A549 (cell line): ENCODE results near the gene DNAJB6. TPM values are rescaled to one million over a fixed set of nuclear protein-coding genes. Genes with fewer than 3 reads are reported as not detected.

ENCODE experiments used
- ATAC-seq, 2 experiments: fragments of 200-7000 bp in 1 of 2; fragments of >200 bp in 1 of 2; cut with Nextera tagmentation in 1 of 2; cut with Tn5 transposase in 1 of 2; 3 replicates each; pipeline versions ENCODE4 v1.8.0 to v1.9.1; 2018 to 2020; ENCODE audit warnings: mild to moderate bottlenecking in 1 of 2, moderate library complexity in 1 of 2
- CTCF ChIA-PET: fragments of 300-600 bp; sonication (Branson Sonifier 250); formaldehyde crosslinking; extraction: SDS; loops from one replicate; lab custom pipeline; 2021; ENCODE audit warnings: antibody characterized with exemption, inconsistent platforms; lab: Yijun Ruan, JAX
- POLR2A ChIA-PET: fragments of 350-600 bp; formaldehyde crosslinking; extraction: SDS; loops from one replicate; lab custom pipeline; 2021; ENCODE audit warnings: antibody characterized with exemption, inconsistent platforms; lab: Yijun Ruan, JAX
- DNase-seq, 2 experiments: peaks; one replicate each; pipeline versions ENCODE4 v3.0.0 to v3.0.0-alpha.2; 2011 to 2016; ENCODE audit warnings: low read depth in 1 of 2, low spot score in 1 of 2
- FAIRE-seq: peaks from 2 replicates; lab custom pipeline; 2011; peaks lifted over from hg19 to GRCh38; lab: Jason Lieb, UNC
- H3K27ac ChIP-seq, 2 experiments: fragments of >200 bp; sonication (Bioruptor Twin); formaldehyde crosslinking; 3 replicates each; pipeline ENCODE4 v1.5.1; 2016 to 2017
- H3K4me1 ChIP-seq: fragments of >200 bp; sonication (Bioruptor Twin); formaldehyde crosslinking; 3 replicates; pipeline ENCODE4 v1.6.1; 2016
- H3K4me2 ChIP-seq: fragments of >200 bp; sonication (Bioruptor Twin); formaldehyde crosslinking; 3 replicates; pipeline ENCODE4 v1.6.1; 2016
- H3K4me3 ChIP-seq: fragments of >200 bp; sonication (Bioruptor Twin); formaldehyde crosslinking; 3 replicates; pipeline ENCODE4 v1.5.1; 2016
- H3K9me3 ChIP-seq: fragments of >200 bp; sonication (Bioruptor Twin); formaldehyde crosslinking; 3 replicates; pipeline ENCODE4 v1.6.1; 2016
- BHLHE40 ChIP-seq: IDR thresholded peaks from 2 replicates; pipeline ENCODE4 v1.6.1; 2012; ENCODE audit warnings: low read depth, low read length, inconsistent platforms
- CEBPB ChIP-seq, 2 experiments: fragments of >200 bp in 1 of 2; sonication (Bioruptor Twin) in 1 of 2; formaldehyde crosslinking in 1 of 2; IDR thresholded peaks; 2 replicates each; pipeline ENCODE4 v1.6.1; 2012 to 2016
- EHF ChIP-seq: fragments of 250-450 bp; sonication (Bioruptor Pico); IDR thresholded peaks from 2 replicates; pipeline ENCODE4 v1.5.0; 2020; ENCODE audit warnings: mild to moderate bottlenecking
- EP300 ChIP-seq, 2 experiments: fragments of >200 bp; sonication (Bioruptor Twin); formaldehyde crosslinking; IDR thresholded peaks; 2 replicates in 1 of 2; 3 replicates in 1 of 2; pipeline ENCODE4 v1.6.1; 2016 to 2017
- FOSL2 ChIP-seq, 2 experiments: fragments of 450-650 bp in 1 of 2; fragments of >200 bp in 1 of 2; sonication (Bioruptor Twin) in 1 of 2; formaldehyde crosslinking; IDR thresholded peaks; 2 replicates each; pipeline versions ENCODE4 v1.5.0 to v1.6.1; 2016 to 2020; ENCODE audit warnings: mild to moderate bottlenecking in 1 of 2, moderate library complexity in 1 of 2
- FOXS1 ChIP-seq: fragments of 250-450 bp; sonication (Bioruptor Pico); IDR thresholded peaks from 2 replicates; pipeline ENCODE4 v1.5.0; 2020; ENCODE audit warnings: mild to moderate bottlenecking, moderate library complexity
- HDAC2 ChIP-seq: fragments of 200-600 bp; sonication (generic); IDR thresholded peaks from 2 replicates; pipeline ENCODE4 v1.6.1; 2016
- HEYL ChIP-seq: fragments of 250-450 bp; sonication (Bioruptor Pico); IDR thresholded peaks from 2 replicates; pipeline ENCODE4 v1.8.0; 2021; ENCODE audit warnings: mild to moderate bottlenecking, moderate library complexity
- HOXA7 ChIP-seq: fragments of 250-450 bp; sonication (Bioruptor Pico); IDR thresholded peaks from 2 replicates; pipeline ENCODE4 v1.5.0; 2020; ENCODE audit warnings: mild to moderate bottlenecking, moderate library complexity
- HOXB13 ChIP-seq: fragments of 250-450 bp; sonication (Bioruptor Pico); IDR thresholded peaks from 2 replicates; pipeline ENCODE4 v1.5.0; 2020; ENCODE audit warnings: low read depth, mild to moderate bottlenecking, moderate library complexity
- JUNB ChIP-seq: fragments of >200 bp; sonication (Bioruptor Twin); formaldehyde crosslinking; IDR thresholded peaks from 2 replicates; pipeline ENCODE4 v1.6.1; 2016
- KDM5A ChIP-seq: fragments of 200-600 bp; sonication (generic); IDR thresholded peaks from 2 replicates; pipeline ENCODE4 v1.6.1; 2016; ENCODE audit warnings: antibody characterized with exemption, mild to moderate bottlenecking
- MAFK ChIP-seq: fragments of 450-650 bp; IDR thresholded peaks from 2 replicates; pipeline ENCODE4 v1.6.1; 2014; ENCODE audit not compliant: partially characterized antibody
- NFE2L2 ChIP-seq: fragments of 150-350 bp; conservative IDR thresholded peaks from 2 replicates; pipeline ENCODE4 v1.6.1; 2014; ENCODE audit warnings: low read length
- NPAS2 ChIP-seq: fragments of 250-450 bp; sonication (Bioruptor Pico); IDR thresholded peaks from 2 replicates; pipeline ENCODE4 v1.8.0; 2022; ENCODE audit warnings: mild to moderate bottlenecking, moderate library complexity, borderline replicate concordance
- PBX3 ChIP-seq: IDR thresholded peaks from 2 replicates; pipeline ENCODE4 v1.6.1; 2012
- POLR2AphosphoS2 ChIP-seq: conservative IDR thresholded peaks from 2 replicates; pipeline ENCODE4 v1.6.1; 2012; ENCODE audit warnings: low read length, improper control_type of control experiment, inconsistent platforms
- RCOR1 ChIP-seq: fragments of 150-350 bp; IDR thresholded peaks from 2 replicates; pipeline ENCODE4 v1.6.1; 2014; ENCODE audit warnings: antibody characterized with exemption, low read length, low read depth
- RNF2 ChIP-seq: fragments of 200-600 bp; sonication (generic); IDR thresholded peaks from 2 replicates; pipeline ENCODE4 v1.6.1; 2016; ENCODE audit warnings: low read depth, mild to moderate bottlenecking, antibody characterized with exemption, moderate library complexity, borderline replicate concordance
- SMC3 ChIP-seq: fragments of >200 bp; sonication (Bioruptor Twin); formaldehyde crosslinking; IDR thresholded peaks from 3 replicates; pipeline ENCODE4 v1.6.1; 2018; ENCODE audit warnings: inconsistent platforms
- TFCP2L1 ChIP-seq: fragments of 250-450 bp; sonication (Bioruptor Pico); IDR thresholded peaks from 2 replicates; pipeline ENCODE4 v1.5.0; 2021; ENCODE audit warnings: mild to moderate bottlenecking
- TP53 ChIP-seq: fragments of 250-450 bp; sonication (Bioruptor Pico); IDR thresholded peaks from 2 replicates; pipeline ENCODE4 v1.5.0; 2021; ENCODE audit warnings: mild to moderate bottlenecking, moderate library complexity
- ZSCAN20 ChIP-seq: fragments of 250-450 bp; sonication (Bioruptor Pico); IDR thresholded peaks from 2 replicates; pipeline ENCODE4 v1.8.0; 2022; ENCODE audit warnings: mild to moderate bottlenecking, moderate library complexity
- WGBS: methylation state at CpG from one replicate; pipeline ENCODE4 v1.1.6; 2017; ENCODE audit errors: missing lambda C conversion rate; 5-methylcytosine and 5-hydroxymethylcytosine counted together
- polyA plus RNA-seq, 4 experiments: library from polyadenylated mRNA; depleted of rRNA in 3 of 4; stranded (reverse); fragments of >200 nt; fragmentation: RNase III in 1 of 4; extraction: RNeasy Plus Mini Kit Qiagen cat#74134 plus additional on column Dnase treatment in 1 of 4; gene quantifications; 2 replicates in 3 of 4; 3 replicates in 1 of 4; pipeline ENCODE4 v1.2.3, GENCODE V29; 2011 to 2017
- TF ChIP-seq, protein P1 (sequence below): fragments of >200 bp; sonication (Bioruptor Twin); formaldehyde crosslinking; IDR thresholded peaks from 3 replicates; pipeline ENCODE4 v1.5.1; 2016
- TF ChIP-seq, protein P2 (sequence below): IDR thresholded peaks from 2 replicates; pipeline ENCODE4 v1.6.1; 2012
- TF ChIP-seq, protein P3 (sequence below): fragments of 250-450 bp; sonication (Bioruptor Pico); IDR thresholded peaks from 2 replicates; pipeline ENCODE4 v1.5.0; 2020; ENCODE audit warnings: low read depth, mild to moderate bottlenecking, moderate library complexity

DNAJB6 gene
- polyA plus RNA-seq, 2 of the 4 experiments (the other 2 are of a cell fraction): 117 to 136 TPM

GRCh38 chr7:157313645-157314044, 23.2 kb upstream of the DNAJB6 start:
- POLR2A ChIA-PET: no interaction called here
- no peak for DNase-seq
- no peak for ATAC-seq
- Histone ChIP-seq H3K27ac (no peak overlapping the region), H3K4me2 (no peak overlapping the region), H3K4me3 (no peak overlapping the region)
- 83% methylated on average over 15 of the region's 15 CpGs for WGBS
- FAIRE-seq: no peak
- peak; percentile 33 for TF ChIP-seq MAFK
- TF ChIP-seq EP300 (IDR thresholded peaks at IDR 0.05): no peak
- TF ChIP-seq KDM5A: no peak
- no peak for TF ChIP-seq RNF2
- TF ChIP-seq HOXA7: no peak
- no peak for TF ChIP-seq HEYL (CRISPR knock-in tag)
- TF ChIP-seq, protein P1, sequence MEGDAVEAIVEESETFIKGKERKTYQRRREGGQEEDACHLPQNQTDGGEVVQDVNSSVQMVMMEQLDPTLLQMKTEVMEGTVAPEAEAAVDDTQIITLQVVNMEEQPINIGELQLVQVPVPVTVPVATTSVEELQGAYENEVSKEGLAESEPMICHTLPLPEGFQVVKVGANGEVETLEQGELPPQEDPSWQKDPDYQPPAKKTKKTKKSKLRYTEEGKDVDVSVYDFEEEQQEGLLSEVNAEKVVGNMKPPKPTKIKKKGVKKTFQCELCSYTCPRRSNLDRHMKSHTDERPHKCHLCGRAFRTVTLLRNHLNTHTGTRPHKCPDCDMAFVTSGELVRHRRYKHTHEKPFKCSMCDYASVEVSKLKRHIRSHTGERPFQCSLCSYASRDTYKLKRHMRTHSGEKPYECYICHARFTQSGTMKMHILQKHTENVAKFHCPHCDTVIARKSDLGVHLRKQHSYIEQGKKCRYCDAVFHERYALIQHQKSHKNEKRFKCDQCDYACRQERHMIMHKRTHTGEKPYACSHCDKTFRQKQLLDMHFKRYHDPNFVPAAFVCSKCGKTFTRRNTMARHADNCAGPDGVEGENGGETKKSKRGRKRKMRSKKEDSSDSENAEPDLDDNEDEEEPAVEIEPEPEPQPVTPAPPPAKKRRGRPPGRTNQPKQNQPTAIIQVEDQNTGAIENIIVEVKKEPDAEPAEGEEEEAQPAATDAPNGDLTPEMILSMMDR: no peak
- TF ChIP-seq FOXS1: no peak
- TF ChIP-seq, all 56 proteins: peak for 1
- CTCF ChIA-PET: interaction anchor here (2.3 kb wide), 1 partner anchor 26 kb away, joined by 9 read pairs; no protein-coding TSS in a partner anchor
- Histone ChIP-seq H3K4me1 (peaks cover 31% of the 10 kb centered on the region), H3K9me3 (no peaks in the 10 kb centered on the region)

DNA sequence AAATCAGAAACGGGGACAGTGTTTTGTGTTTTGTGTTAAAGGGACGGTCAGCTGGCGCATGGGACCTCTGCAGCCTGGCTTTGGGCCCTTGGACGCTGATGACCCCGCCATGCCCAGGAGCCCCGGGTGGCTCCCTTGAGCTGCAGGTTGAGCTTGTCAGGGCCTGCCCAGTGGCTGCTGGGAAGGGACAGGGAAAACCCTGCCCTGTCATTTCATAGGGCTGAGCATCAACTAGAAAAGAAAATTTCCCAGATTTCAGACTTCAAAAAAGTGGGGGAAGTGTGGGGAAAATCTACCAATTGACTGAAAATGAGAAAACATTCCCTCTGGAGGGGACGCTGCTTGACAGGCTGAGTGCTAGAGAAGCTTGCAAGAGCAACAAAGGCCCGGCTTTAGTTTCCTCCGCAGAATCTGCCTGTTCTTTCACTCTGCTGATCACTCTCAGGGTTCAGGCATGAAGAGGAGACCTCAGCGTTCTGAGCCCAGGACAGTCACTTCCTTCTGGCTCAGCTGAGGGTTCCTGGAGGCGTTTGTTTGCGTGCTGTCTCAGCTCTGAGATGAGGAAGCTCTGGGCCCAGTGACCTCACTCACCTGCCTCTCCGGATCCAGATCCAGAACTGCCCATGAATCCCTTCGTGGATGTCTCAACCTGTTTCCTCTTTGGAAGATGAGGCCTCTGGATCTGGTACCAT, 18.6 kb upstream of the DNAJB6 start:
- Histone ChIP-seq H3K4me2 (no peak overlapping the region), H3K4me3 (no peak overlapping the region), H3K4me1 (peaks cover 14% of the 10 kb centered on the region), H3K9me3 (no peaks in the 10 kb centered on the region), H3K27ac (peak overlapping the region; percentile 11 to 72; a peak in 3 of 6 replicates)
- no peak for FAIRE-seq
- CTCF ChIA-PET: interaction anchor here (1.1 to 3.9 kb wide), 3 partner anchors 10 to 20 kb away, joined by 3 to 16 read pairs (median 6); no protein-coding TSS in a partner anchor
- peak; percentile 61 to 68; a peak in 4 of 6 replicates for ATAC-seq
- no peak for DNase-seq
- POLR2A ChIA-PET: interaction anchor here (1.4 kb wide), 1 partner anchor 17 kb away, joined by 4 read pairs; no protein-coding TSS in a partner anchor
- 66% methylated on average over 14 of the region's 14 CpGs for WGBS
- TF ChIP-seq, protein P2, sequence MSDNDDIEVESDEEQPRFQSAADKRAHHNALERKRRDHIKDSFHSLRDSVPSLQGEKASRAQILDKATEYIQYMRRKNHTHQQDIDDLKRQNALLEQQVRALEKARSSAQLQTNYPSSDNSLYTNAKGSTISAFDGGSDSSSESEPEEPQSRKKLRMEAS: no peak
- TF ChIP-seq RNF2 (no peak), HDAC2 (no peak), PBX3 (no peak), BHLHE40 (no peak), KDM5A (no peak), POLR2AphosphoS2 (no peak), EP300 (IDR thresholded peaks at IDR 0.05) (no peak), TFCP2L1 (CRISPR knock-in tag) (no peak), EHF (CRISPR knock-in tag) (no peak), TP53 (no peak), RCOR1 (no peak)

DNA sequence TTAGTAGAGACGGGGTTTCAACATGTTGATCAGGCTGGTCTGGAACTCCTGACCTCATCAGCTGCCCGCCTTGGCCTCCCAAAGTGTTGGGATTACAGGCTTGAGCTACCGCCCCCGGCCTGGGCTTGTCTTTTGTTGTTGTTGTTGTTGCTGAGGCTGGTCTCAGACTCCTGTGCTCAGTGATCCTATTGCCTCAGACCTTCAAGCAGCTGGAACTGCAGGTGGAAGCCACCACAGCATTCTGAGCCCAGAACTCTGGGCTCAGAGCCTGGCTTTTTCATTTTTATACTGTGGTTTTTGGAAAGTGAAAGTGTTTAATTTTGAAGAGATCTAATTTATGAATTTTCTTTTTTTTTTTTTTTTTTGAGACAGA, 16.2 kb upstream of the DNAJB6 start:
- POLR2A ChIA-PET: interaction anchor here (0.7 kb wide), 1 partner anchor 21 kb away, joined by 4 read pairs; no protein-coding TSS in a partner anchor
- no peak for DNase-seq
- peak overlapping the region in 1 of 2 experiments; percentile 53; a peak in 3 of 6 replicates for H3K27ac ChIP-seq
- H3K9me3 ChIP-seq: no peaks in the 10 kb centered on the region
- CTCF ChIA-PET: interaction anchor here (1.3 to 3.9 kb wide), 3 partner anchors 8 to 19 kb away, joined by 7 to 16 read pairs (median 16); no protein-coding TSS in a partner anchor
- TF ChIP-seq CEBPB (IDR thresholded peaks at IDR 0.05) (no peak), NFE2L2 (no peak), HOXB13 (CRISPR knock-in tag) (no peak), FOSL2 (IDR thresholded peaks at IDR 0.05) (no peak), FOSL2 (CRISPR knock-in tag; IDR thresholded peaks at IDR 0.05) (no peak), EHF (CRISPR knock-in tag) (no peak), JUNB (no peak), NPAS2 (no peak), MAFK (no peak), FOXS1 (no peak), EP300 (IDR thresholded peaks at IDR 0.05) (no peak), SMC3 (no peak), ZSCAN20 (CRISPR knock-in tag) (no peak), KDM5A (no peak)
- TF ChIP-seq, protein P3, sequence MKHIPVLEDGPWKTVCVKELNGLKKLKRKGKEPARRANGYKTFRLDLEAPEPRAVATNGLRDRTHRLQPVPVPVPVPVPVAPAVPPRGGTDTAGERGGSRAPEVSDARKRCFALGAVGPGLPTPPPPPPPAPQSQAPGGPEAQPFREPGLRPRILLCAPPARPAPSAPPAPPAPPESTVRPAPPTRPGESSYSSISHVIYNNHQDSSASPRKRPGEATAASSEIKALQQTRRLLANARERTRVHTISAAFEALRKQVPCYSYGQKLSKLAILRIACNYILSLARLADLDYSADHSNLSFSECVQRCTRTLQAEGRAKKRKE (CRISPR knock-in tag): no peak
- TF ChIP-seq, all 56 proteins: peak for 0
- peaks cover 14% of the 10 kb centered on the region for H3K4me1 ChIP-seq
- H3K4me2 ChIP-seq: no peak overlapping the region
- no peak for ATAC-seq
- WGBS: 84% methylated on average over 4 of the region's 4 CpGs
- no peak overlapping the region for H3K4me3 ChIP-seq
- no peak for FAIRE-seq
